Tibial nerve (tissue), 4 donors: ENCODE results near the gene OGFR.

Experiments
- EP300 ChIP-seq, 2 donors: sonication (generic); formaldehyde crosslinking; IDR thresholded peaks; one replicate each; pipeline ENCODE4 v1.6.1; 2017; ENCODE audit warnings: antibody characterized with exemption in 2 of 2, mild to moderate bottlenecking in 1 of 2
- POLR2A ChIP-seq, 2 donors: fragments of 450-650 bp; IDR thresholded peaks; one replicate each; pipeline ENCODE4 v1.6.1; 2017; ENCODE audit warnings: antibody characterized with exemption in 2 of 2, mild to moderate bottlenecking in 2 of 2, moderate library complexity in 2 of 2
- TF ChIP-seq, protein P1 (sequence below), 5 experiments: fragments of 200-600 bp in 3 of 5; fragments of 450-650 bp in 2 of 5; sonication (generic) in 3 of 5; IDR thresholded peaks; one replicate each; pipeline ENCODE4 v1.5.1; 2016 to 2019; ENCODE audit warnings: antibody characterized with exemption in 5 of 5, mild to moderate bottlenecking in 3 of 5, moderate library complexity in 2 of 5

GRCh38 chr20:62782893-62783278 is 21.7 kb upstream of the OGFR start:
- TF ChIP-seq, protein P1, sequence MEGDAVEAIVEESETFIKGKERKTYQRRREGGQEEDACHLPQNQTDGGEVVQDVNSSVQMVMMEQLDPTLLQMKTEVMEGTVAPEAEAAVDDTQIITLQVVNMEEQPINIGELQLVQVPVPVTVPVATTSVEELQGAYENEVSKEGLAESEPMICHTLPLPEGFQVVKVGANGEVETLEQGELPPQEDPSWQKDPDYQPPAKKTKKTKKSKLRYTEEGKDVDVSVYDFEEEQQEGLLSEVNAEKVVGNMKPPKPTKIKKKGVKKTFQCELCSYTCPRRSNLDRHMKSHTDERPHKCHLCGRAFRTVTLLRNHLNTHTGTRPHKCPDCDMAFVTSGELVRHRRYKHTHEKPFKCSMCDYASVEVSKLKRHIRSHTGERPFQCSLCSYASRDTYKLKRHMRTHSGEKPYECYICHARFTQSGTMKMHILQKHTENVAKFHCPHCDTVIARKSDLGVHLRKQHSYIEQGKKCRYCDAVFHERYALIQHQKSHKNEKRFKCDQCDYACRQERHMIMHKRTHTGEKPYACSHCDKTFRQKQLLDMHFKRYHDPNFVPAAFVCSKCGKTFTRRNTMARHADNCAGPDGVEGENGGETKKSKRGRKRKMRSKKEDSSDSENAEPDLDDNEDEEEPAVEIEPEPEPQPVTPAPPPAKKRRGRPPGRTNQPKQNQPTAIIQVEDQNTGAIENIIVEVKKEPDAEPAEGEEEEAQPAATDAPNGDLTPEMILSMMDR (IDR thresholded peaks at IDR 0.05), result no peak
- TF ChIP-seq POLR2A (IDR thresholded peaks at IDR 0.05) (no peak), EP300 (IDR thresholded peaks at IDR 0.05) (no peak)
